GM21360 (cell line): ENCODE measurements around the gene SLC16A3.
"Not testable (repeated sequence)": the region's sequence is repeated elsewhere in the genome, so short reads cannot be mapped to it uniquely, and the experiment has no call there.

Experiments used
- ATAC-seq: cut with Tn5 transposase; IDR thresholded peaks from one replicate; pipeline ENCODE4 v1.9.1; 2021; ENCODE audit warnings: mild to moderate bottlenecking, moderate library complexity; ENCODE audit not compliant: unreplicated experiment

SLC16A3 gene

GRCh38 chr17:82259972-82260961 lies 31.4 kb downstream of the SLC16A3 start:
- ATAC-seq, result not testable (repeated sequence)

- no peak for ATAC-seq
Measured at GRCh38 chr17:82262344-82262743, 33.5 kb downstream of the SLC16A3 start.

GRCh38 chr17:82263641-82264040 lies 34.8 kb downstream of the SLC16A3 start:
- ATAC-seq, result no peak

GRCh38 chr17:82266142-82266541 lies 37.3 kb downstream of the SLC16A3 start:
- ATAC-seq, result no peak

- ATAC-seq, result no peak
Measured at GRCh38 chr17:82267575-82268379, 38.9 kb downstream of the SLC16A3 start.

- no peak for ATAC-seq
Measured at GRCh38 chr17:82269138-82269881, 40.5 kb downstream of the SLC16A3 start.

- no peak for ATAC-seq
Measured at GRCh38 chr17:82269882-82270500, 41.1 kb downstream of the SLC16A3 start.

GRCh38 chr17:82270651-82271050 lies 41.8 kb downstream of the SLC16A3 start:
- ATAC-seq, result no peak

GRCh38 chr17:82271401-82271800 lies 42.6 kb downstream of the SLC16A3 start:
- no peak for ATAC-seq

GRCh38 chr17:82272495-82273326 lies 43.9 kb downstream of the SLC16A3 start:
- peak; percentile 11 for ATAC-seq

GRCh38 chr17:82273327-82274133 lies 44.7 kb downstream of the SLC16A3 start, which contains the start of gene CSNK1D:
CSNK1D (minus strand) TSS chr17:82273700; CDS start chr17:82273381, 319 bp downstream.
- ATAC-seq, result peak; percentile 68

GRCh38 chr17:82274134-82275020 lies 45.5 kb downstream of the SLC16A3 start:
- no peak for ATAC-seq

GRCh38 chr17:82275326-82275725 lies 46.5 kb downstream of the SLC16A3 start:
- no peak for ATAC-seq

- ATAC-seq, result no peak
Measured at GRCh38 chr17:82276938-82277337, 48.1 kb downstream of the SLC16A3 start.

GRCh38 chr17:82277851-82278250 lies 49.0 kb downstream of the SLC16A3 start:
- no peak for ATAC-seq

GRCh38 chr17:82278308-82278707 lies 49.5 kb downstream of the SLC16A3 start:
- no peak for ATAC-seq

GRCh38 chr17:82278786-82279391 lies 50.0 kb downstream of the SLC16A3 start:
- ATAC-seq, result no peak
